DOHH2 (cell line): Measurements from ENCODE around the gene FASTKD2.

Experiments used
- H3F3A ChIP-seq: fragments of 200-600 bp; sonication (generic), shearing (Covaris generic); 2 replicates; pipeline ENCODE4 v1.6.0; 2016; ENCODE audit warnings: antibody characterized with exemption, mild to moderate bottlenecking; ENCODE audit not compliant: control insufficient read depth, insufficient read depth
- H3K27ac ChIP-seq: fragments of 200-600 bp; sonication (generic); 2 replicates; pipeline ENCODE4 v1.5.1; 2014; ENCODE audit warnings: low read depth, mild to moderate bottlenecking, low read length, moderate library complexity
- H3K27me3 ChIP-seq: fragments of 200-600 bp; sonication (generic); 2 replicates; pipeline ENCODE4 v1.6.1; 2014; ENCODE audit warnings: mild to moderate bottlenecking, low read length, mixed read lengths; ENCODE audit not compliant: control insufficient read depth
- H3K36me3 ChIP-seq: fragments of 200-600 bp; sonication (generic); 2 replicates; pipeline ENCODE4 v1.6.1; 2014; ENCODE audit warnings: mild to moderate bottlenecking, low read length, moderate library complexity, mixed read lengths; ENCODE audit not compliant: control insufficient read depth
- H3K4me1 ChIP-seq: fragments of 200-600 bp; sonication (generic); 2 replicates; pipeline ENCODE4 v1.6.1; 2014; ENCODE audit warnings: mild to moderate bottlenecking, low read length, mixed read lengths; ENCODE audit not compliant: control insufficient read depth
- H3K4me2 ChIP-seq: fragments of 200-600 bp; sonication (generic); 2 replicates; pipeline ENCODE4 v1.6.0; 2014; ENCODE audit warnings: mild to moderate bottlenecking, low read length, moderate library complexity
- H3K4me3 ChIP-seq: fragments of 200-600 bp; sonication (generic); 2 replicates; pipeline ENCODE4 v1.5.1; 2014; ENCODE audit warnings: mild to moderate bottlenecking, low read length, mixed read lengths
- H3K79me2 ChIP-seq: fragments of 200-600 bp; sonication (generic); 2 replicates; pipeline ENCODE4 v1.6.1; 2014; ENCODE audit warnings: mild to moderate bottlenecking, low read length, mixed read lengths; ENCODE audit not compliant: control insufficient read depth
- H3K9me2 ChIP-seq: fragments of 200-600 bp; sonication (generic); replicated peaks from 2 replicates; pipeline ENCODE4 v1.6.1; 2014; ENCODE audit warnings: mild to moderate bottlenecking, low read length, mixed read lengths; ENCODE audit not compliant: control insufficient read depth
- H3K9me3 ChIP-seq: fragments of 200-600 bp; sonication (generic); 2 replicates; pipeline ENCODE4 v1.6.1; 2014; ENCODE audit warnings: antibody characterized with exemption, low read length, mixed read lengths; ENCODE audit not compliant: control insufficient read depth, insufficient read depth
- H4K20me1 ChIP-seq: fragments of 200-600 bp; sonication (generic); 2 replicates; pipeline ENCODE4 v1.6.0; 2014; ENCODE audit warnings: low read depth, mild to moderate bottlenecking, antibody characterized with exemption, low read length, moderate library complexity; ENCODE audit not compliant: control insufficient read depth, insufficient read depth
- CTCF ChIP-seq: fragments of 200-600 bp; sonication (generic); IDR thresholded peaks from one replicate; pipeline ENCODE4 v1.5.1; 2014; ENCODE audit warnings: antibody characterized with exemption, mild to moderate bottlenecking, low read depth, low read length; ENCODE audit not compliant: poor library complexity, severe bottlenecking
- EZH2phosphoT487 ChIP-seq: fragments of 200-600 bp; sonication (generic); IDR thresholded peaks from 2 replicates; pipeline ENCODE4 v1.6.1; 2017; ENCODE audit warnings: borderline replicate concordance, mild to moderate bottlenecking, antibody characterized with exemption, low read length, moderate library complexity, mixed read lengths

The FASTKD2 gene

GRCh38 chr2:206776432-206776831, 11.0 kb downstream of the FASTKD2 start:
- H3K4me2 ChIP-seq = no peak overlapping the region
- H3K9me3 ChIP-seq = peaks cover 10% of the 10 kb centered on the region; the same call in 1 of the 2 replicates
- no peak overlapping the region for H3K4me3 ChIP-seq
- peaks cover 95% of the 10 kb centered on the region for H3K36me3 ChIP-seq
- H3K79me2 ChIP-seq = peaks cover 53% of the 10 kb centered on the region
- no peaks in the 10 kb centered on the region for H3K4me1 ChIP-seq
- TF ChIP-seq EZH2phosphoT487 = no peak
- no peaks in the 10 kb centered on the region for H4K20me1 ChIP-seq
- H3K27me3 ChIP-seq = no peaks in the 10 kb centered on the region
- H3K9me2 ChIP-seq = no peaks in the 10 kb centered on the region
- H3K27ac ChIP-seq = no peak overlapping the region
- H3F3A ChIP-seq = no peaks in the 10 kb centered on the region; the same call in 1 of the 2 replicates

GRCh38 chr2:206780671-206781070, 15.3 kb downstream of the FASTKD2 start:
- Histone ChIP-seq H3K4me2 (no peak overlapping the region), H3K36me3 (peaks cover 94% of the 10 kb centered on the region), H3K4me3 (no peak overlapping the region), H3F3A (no peaks in the 10 kb centered on the region; the same call in 1 of the 2 replicates), H3K4me1 (no peaks in the 10 kb centered on the region), H4K20me1 (0 out of 2 replicates have a peak, but pooled peaks cover 6% of the 10 kb centered on the region), H3K27ac (no peak overlapping the region), H3K9me3 (peaks cover 7% of the 10 kb centered on the region; the same call in 1 of the 2 replicates), H3K9me2 (no peaks in the 10 kb centered on the region), H3K27me3 (no peaks in the 10 kb centered on the region), H3K79me2 (peaks cover 55% of the 10 kb centered on the region)
- TF ChIP-seq CTCF (no peak), EZH2phosphoT487 (no peak)

GRCh38 chr2:206783718-206784117, 18.3 kb downstream of the FASTKD2 start:
- Histone ChIP-seq H3K4me3 (no peak overlapping the region), H3K9me2 (no peaks in the 10 kb centered on the region), H3K36me3 (peaks cover 89% of the 10 kb centered on the region), H3K4me2 (no peak overlapping the region), H4K20me1 (0 out of 2 replicates have a peak, but pooled peaks cover 6% of the 10 kb centered on the region), H3K27ac (no peak overlapping the region), H3K79me2 (peaks cover 26% of the 10 kb centered on the region), H3K4me1 (no peaks in the 10 kb centered on the region), H3K9me3 (no peaks in the 10 kb centered on the region), H3F3A (no peaks in the 10 kb centered on the region), H3K27me3 (no peaks in the 10 kb centered on the region)
- TF ChIP-seq CTCF = peak; percentile 44
- no peak for TF ChIP-seq EZH2phosphoT487

DNA sequence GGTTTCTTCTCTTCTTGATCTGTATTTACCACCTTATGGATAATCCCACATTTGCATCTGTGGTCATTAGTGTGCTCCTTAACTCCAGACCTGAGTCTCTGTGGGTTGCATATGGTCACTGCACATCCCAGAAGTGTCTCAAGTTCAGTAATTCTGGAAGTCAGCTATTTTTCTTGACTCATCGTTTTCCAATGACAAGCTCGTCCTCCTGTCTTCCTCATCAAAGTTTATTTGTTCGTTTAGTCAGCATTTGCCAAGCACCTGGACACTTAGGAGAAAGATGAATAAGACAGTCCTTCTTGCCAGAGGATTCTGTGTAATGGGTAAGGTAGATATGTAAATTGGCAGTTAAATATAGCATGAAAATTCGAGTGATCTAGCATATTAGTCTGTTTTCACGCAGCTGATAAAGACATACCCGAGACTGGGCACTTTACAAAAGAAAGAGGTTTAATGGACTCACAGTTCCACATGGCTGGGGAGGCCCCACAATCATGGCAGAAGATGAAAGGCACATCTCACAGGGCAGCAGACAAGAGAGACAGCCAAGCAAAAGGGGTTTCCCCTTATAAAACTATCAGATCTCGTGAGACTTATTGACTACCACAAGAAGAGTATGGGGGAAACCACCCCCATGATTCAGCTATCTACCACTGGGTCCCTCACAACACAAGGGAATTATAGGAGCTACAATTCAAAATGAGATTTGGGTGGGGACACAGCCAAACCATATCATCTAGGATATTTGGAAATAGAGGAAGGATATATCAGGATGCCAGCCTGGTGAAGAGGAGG, 19.4 kb downstream of the FASTKD2 start:
- H4K20me1 ChIP-seq = 0 out of 2 replicates have a peak, but pooled peaks cover 6% of the 10 kb centered on the region
- TF ChIP-seq EZH2phosphoT487 (no peak), CTCF (no peak)
- H3K36me3 ChIP-seq = peaks cover 88% of the 10 kb centered on the region
- no peak overlapping the region for H3K27ac ChIP-seq
- peaks cover 20% of the 10 kb centered on the region for H3K79me2 ChIP-seq
- H3K4me1 ChIP-seq = no peaks in the 10 kb centered on the region
- no peak overlapping the region for H3K4me3 ChIP-seq
- no peak overlapping the region for H3K4me2 ChIP-seq
- H3F3A ChIP-seq = no peaks in the 10 kb centered on the region
- no peaks in the 10 kb centered on the region for H3K9me2 ChIP-seq
- H3K27me3 ChIP-seq = no peaks in the 10 kb centered on the region
- H3K9me3 ChIP-seq = no peaks in the 10 kb centered on the region
